WTC11 (cell line): ENCODE measurements around the gene PADI1. TPM values are rescaled to one million over a fixed set of nuclear protein-coding genes. Genes with fewer than 3 reads are reported as not detected.

ENCODE experiments used
- ATAC-seq: fragments of 200-7000 bp; cut with Tn5 transposase; 2 replicates; pipeline ENCODE4 v1.10.0; 2021; ENCODE audit warnings: mild to moderate bottlenecking, moderate library complexity
- CTCF ChIA-PET: fragments of 300-600 bp; sonication (Branson Sonifier 250); formaldehyde crosslinking; loops from one replicate; lab custom pipeline; 2021; ENCODE audit warnings: antibody characterized with exemption; lab: Charles Lee
- POLR2A ChIA-PET: fragments of 350-600 bp; sonication (Branson Sonifier 250); formaldehyde crosslinking; loops from one replicate; lab custom pipeline; 2021; ENCODE audit warnings: antibody characterized with exemption; lab: Charles Lee
- DNase-seq: peaks from one replicate; pipeline ENCODE4 v3.0.0; 2021; ENCODE audit warnings: low spot score
- H3K27ac Mint-ChIP-seq: 2 replicates; pipeline ENCODE4 v1.8.0; 2021; ENCODE audit warnings: mixed read lengths
- H3K27me3 Mint-ChIP-seq: 2 replicates; pipeline ENCODE4 v1.8.0; 2021; ENCODE audit warnings: low read depth, mild to moderate bottlenecking, moderate library complexity, mixed read lengths
- H3K36me3 Mint-ChIP-seq: 2 replicates; pipeline ENCODE4 v1.8.0; 2021; ENCODE audit warnings: mixed read lengths
- H3K4me1 Mint-ChIP-seq: 2 replicates; pipeline ENCODE4 v1.8.0; 2022; ENCODE audit warnings: mixed read lengths
- H3K4me3 Mint-ChIP-seq: 2 replicates; pipeline ENCODE4 v1.8.0; 2021; ENCODE audit warnings: mild to moderate bottlenecking, moderate library complexity, mixed read lengths
- H3K9me3 Mint-ChIP-seq: 2 replicates; pipeline ENCODE4 v1.8.0; 2021; ENCODE audit warnings: mixed read lengths
- AR ChIP-seq: fragments of 250-450 bp; sonication (Bioruptor Pico); IDR thresholded peaks from 2 replicates; pipeline ENCODE4 v1.9.0; 2021; ENCODE audit warnings: mild to moderate bottlenecking
- CBFB ChIP-seq: sonication (generic); formaldehyde crosslinking; IDR thresholded peaks from 2 replicates; pipeline ENCODE4 v1.8.1; 2022; ENCODE audit warnings: mild to moderate bottlenecking, low read depth, missing genetic modification reagents
- CREB1 ChIP-seq: sonication (generic); formaldehyde crosslinking; IDR thresholded peaks from 2 replicates; pipeline ENCODE4 v1.8.0; 2023; ENCODE audit warnings: mild to moderate bottlenecking, missing genetic modification reagents
- ETV6 ChIP-seq: sonication (generic); formaldehyde crosslinking; IDR thresholded peaks from 2 replicates; pipeline ENCODE4 v1.8.1; 2022; ENCODE audit warnings: mild to moderate bottlenecking, missing genetic modification reagents
- FOXP1 ChIP-seq: sonication (generic); formaldehyde crosslinking; IDR thresholded peaks from 2 replicates; pipeline ENCODE4 v1.8.0; 2022; ENCODE audit warnings: missing genetic modification reagents, mild to moderate bottlenecking, moderate library complexity, borderline replicate concordance
- GABPB1 ChIP-seq: sonication (generic); formaldehyde crosslinking; IDR thresholded peaks from 2 replicates; pipeline ENCODE4 v1.8.1; 2023; ENCODE audit warnings: mild to moderate bottlenecking, missing genetic modification reagents
- GTF2I ChIP-seq: fragments of 250-450 bp; sonication (Bioruptor Pico); conservative IDR thresholded peaks from 2 replicates; pipeline ENCODE4 v1.4.0; 2021; ENCODE audit warnings: mild to moderate bottlenecking
- IRF1 ChIP-seq: sonication (generic); formaldehyde crosslinking; IDR thresholded peaks from 2 replicates; pipeline ENCODE4 v1.8.0; 2023; ENCODE audit warnings: missing genetic modification reagents
- JUN ChIP-seq: sonication (generic); formaldehyde crosslinking; IDR thresholded peaks from 2 replicates; pipeline ENCODE4 v1.8.0; 2023; ENCODE audit warnings: mild to moderate bottlenecking, missing genetic modification reagents
- MLX ChIP-seq: sonication (generic); formaldehyde crosslinking; IDR thresholded peaks from 2 replicates; pipeline ENCODE4 v1.8.1; 2023; ENCODE audit warnings: mild to moderate bottlenecking, missing genetic modification reagents, moderate library complexity
- NFE2L1 ChIP-seq: sonication (generic); formaldehyde crosslinking; IDR thresholded peaks from 2 replicates; pipeline ENCODE4 v1.8.1; 2023; ENCODE audit warnings: missing genetic modification reagents
- NFYB ChIP-seq: sonication (generic); formaldehyde crosslinking; conservative IDR thresholded peaks from 2 replicates; pipeline ENCODE4 v1.8.0; 2022; ENCODE audit warnings: low read depth, missing genetic modification reagents
- PRDM15 ChIP-seq: sonication (generic); formaldehyde crosslinking; IDR thresholded peaks from 2 replicates; pipeline ENCODE4 v1.8.0; 2022; ENCODE audit warnings: missing genetic modification reagents
- SMAD3 ChIP-seq: sonication (generic); formaldehyde crosslinking; IDR thresholded peaks from 2 replicates; pipeline ENCODE4 v1.8.0; 2022; ENCODE audit warnings: missing genetic modification reagents, mild to moderate bottlenecking, borderline replicate concordance
- SMAD4 ChIP-seq: sonication (generic); formaldehyde crosslinking; IDR thresholded peaks from 2 replicates; pipeline ENCODE4 v1.8.0; 2022; ENCODE audit warnings: mild to moderate bottlenecking, missing genetic modification reagents
- STAT6 ChIP-seq: sonication (generic); formaldehyde crosslinking; conservative IDR thresholded peaks from 2 replicates; pipeline ENCODE4 v1.8.1; 2023; ENCODE audit warnings: mild to moderate bottlenecking, low read depth, missing genetic modification reagents, moderate library complexity
- TEAD1 ChIP-seq: sonication (generic); formaldehyde crosslinking; IDR thresholded peaks from 2 replicates; pipeline ENCODE4 v1.8.0; 2022; ENCODE audit warnings: mild to moderate bottlenecking, missing genetic modification reagents
- ZNF232 ChIP-seq: sonication (generic); formaldehyde crosslinking; IDR thresholded peaks from 2 replicates; pipeline ENCODE4 v1.8.0; 2022; ENCODE audit warnings: mild to moderate bottlenecking, missing genetic modification reagents
- ZNF396 ChIP-seq: fragments of 250-450 bp; sonication (Bioruptor Pico); IDR thresholded peaks from 2 replicates; pipeline ENCODE4 v1.8.0; 2021; ENCODE audit warnings: mild to moderate bottlenecking, moderate library complexity, borderline replicate concordance
- ZSCAN18 ChIP-seq: fragments of 250-450 bp; sonication (Bioruptor Pico); IDR thresholded peaks from 2 replicates; pipeline ENCODE4 v2.1.2; 2022; ENCODE audit warnings: mild to moderate bottlenecking, moderate library complexity
- total RNA-seq: library from RNA; stranded (reverse); gene quantifications from 3 replicates; pipeline ENCODE4 v1.2.3, GENCODE V29; 2021

Gene PADI1
- total RNA-seq, 1 experiment from 2014 or later = 0.15 TPM

- TF ChIP-seq SMAD4 = no peak
- no peak for TF ChIP-seq ETV6 (CRISPR knock-in tag)
- TF ChIP-seq SMAD3 (CRISPR knock-in tag) = no peak
- no peak for TF ChIP-seq ZNF396 (CRISPR knock-in tag)
- TF ChIP-seq CBFB = no peak
- TF ChIP-seq IRF1 (CRISPR knock-in tag) = no peak
- TF ChIP-seq GTF2I (CRISPR knock-in tag) = no peak
These were observed 17.9 kb upstream of the PADI1 start (continued) for GRCh38 chr1:17187051-17187450.

- H3K27me3 Mint-ChIP-seq = peaks cover 6% of the 10 kb centered on the region; the same call in 1 of the 2 replicates
- H3K4me3 Mint-ChIP-seq = no peak overlapping the region
- H3K4me1 Mint-ChIP-seq = peaks cover 14% of the 10 kb centered on the region
- CTCF ChIA-PET = interaction anchor here (1.2 to 1.4 kb wide), 2 partner anchors 49 to 58 kb away, joined by 3 to 5 read pairs; no protein-coding TSS in a partner anchor
- H3K27ac Mint-ChIP-seq = no peak overlapping the region
- TF ChIP-seq IRF1 (CRISPR knock-in tag) (no peak), CBFB (no peak), JUN (CRISPR knock-in tag) (no peak), CREB1 (CRISPR knock-in tag) (no peak), PRDM15 (CRISPR knock-in tag) (no peak), NFYB (CRISPR knock-in tag) (no peak), AR (no peak), NFE2L1 (CRISPR knock-in tag) (no peak), FOXP1 (no peak), ZSCAN18 (CRISPR knock-in tag) (no peak), MLX (CRISPR knock-in tag) (no peak), ZNF232 (CRISPR knock-in tag) (no peak), GABPB1 (CRISPR knock-in tag) (no peak), STAT6 (CRISPR knock-in tag) (no peak), TEAD1 (CRISPR knock-in tag) (no peak)
- peaks cover 12% of the 10 kb centered on the region for H3K9me3 Mint-ChIP-seq
- POLR2A ChIA-PET = no interaction called here
- ATAC-seq = no peak
- no peak for DNase-seq
- H3K36me3 Mint-ChIP-seq = peaks cover 4% of the 10 kb centered on the region
These were observed 16.7 kb upstream of the PADI1 start for GRCh38 chr1:17188217-17188616.
